ENCODE measurements around the gene KANSL1L. TPM values are rescaled to one million over a fixed set of nuclear protein-coding genes. Genes with fewer than 3 reads are reported as not detected.
"Not testable (repeated sequence)": the region's sequence is repeated elsewhere in the genome, so short reads cannot be mapped to it uniquely, and the experiment has no call there.

Gene KANSL1L
- total RNA-seq, 1 donor, result 38.0 TPM

GRCh38 chr2:210180477-210180876 is 9.3 kb upstream of the KANSL1L start:
- TF ChIP-seq CTCF (IDR thresholded peaks at IDR 0.05; ENCODE audit: extremely low read depth, low read depth, low read length), result no peak

GRCh38 chr2:210179351-210179990 is 8.3 kb upstream of the KANSL1L start:
- no peak overlapping the region for H3K4me3 ChIP-seq (ENCODE audit: insufficient read depth, low read length)
- no peaks in the 10 kb centered on the region for H3K4me1 ChIP-seq (ENCODE audit: insufficient read depth, low read length)
- H3K79me2 ChIP-seq (ENCODE audit: insufficient read depth, low read length), result no peaks in the 10 kb centered on the region
- H3K27ac ChIP-seq (ENCODE audit: low read depth, low read length), result no peak overlapping the region
- no peak for DNase-seq (ENCODE audit: insufficient read length, low spot score, missing footprints)
- H3K4me2 ChIP-seq (ENCODE audit: insufficient read depth, low read length), result no peak overlapping the region
- no peak for TF ChIP-seq CTCF (IDR thresholded peaks at IDR 0.05; ENCODE audit: extremely low read depth, low read depth, low read length)
- H2AFZ ChIP-seq (ENCODE audit: low read length), result no peak overlapping the region
- no peaks in the 10 kb centered on the region for H3K36me3 ChIP-seq (ENCODE audit: insufficient read depth, low read length)
- no peaks in the 10 kb centered on the region for H4K20me1 ChIP-seq (ENCODE audit: insufficient read depth, low read length)
- no peaks in the 10 kb centered on the region for H3K9me3 ChIP-seq (ENCODE audit: low read depth, low read length)
- H3K27me3 ChIP-seq (ENCODE audit: insufficient read depth, low read length), result peaks cover 3% of the 10 kb centered on the region

More at GRCh38 chr2:210180477-210180876, 9.3 kb upstream of the KANSL1L start:
- Histone ChIP-seq H3K9me3 (ENCODE audit: low read depth, low read length) (no peaks in the 10 kb centered on the region), H3K27me3 (ENCODE audit: insufficient read depth, low read length) (peaks cover 3% of the 10 kb centered on the region), H3K79me2 (ENCODE audit: insufficient read depth, low read length) (no peaks in the 10 kb centered on the region), H4K20me1 (ENCODE audit: insufficient read depth, low read length) (no peaks in the 10 kb centered on the region), H2AFZ (ENCODE audit: low read length) (no peak overlapping the region), H3K4me3 (ENCODE audit: insufficient read depth, low read length) (no peak overlapping the region), H3K27ac (ENCODE audit: low read depth, low read length) (no peak overlapping the region), H3K36me3 (ENCODE audit: insufficient read depth, low read length) (no peaks in the 10 kb centered on the region), H3K4me2 (ENCODE audit: insufficient read depth, low read length) (no peak overlapping the region), H3K4me1 (ENCODE audit: insufficient read depth, low read length) (no peaks in the 10 kb centered on the region)
- DNase-seq (ENCODE audit: insufficient read length, low spot score, missing footprints), result no peak

GRCh38 chr2:210177769-210178168 is 6.6 kb upstream of the KANSL1L start:
- Histone ChIP-seq H3K9me3 (ENCODE audit: low read depth, low read length) (no peaks in the 10 kb centered on the region), H3K4me1 (ENCODE audit: insufficient read depth, low read length) (no peaks in the 10 kb centered on the region), H3K27ac (ENCODE audit: low read depth, low read length) (no peak overlapping the region), H4K20me1 (ENCODE audit: insufficient read depth, low read length) (no peaks in the 10 kb centered on the region), H2AFZ (ENCODE audit: low read length) (no peak overlapping the region), H3K27me3 (ENCODE audit: insufficient read depth, low read length) (peaks cover 3% of the 10 kb centered on the region), H3K36me3 (ENCODE audit: insufficient read depth, low read length) (no peaks in the 10 kb centered on the region), H3K4me2 (ENCODE audit: insufficient read depth, low read length) (no peak overlapping the region), H3K4me3 (ENCODE audit: insufficient read depth, low read length) (no peak overlapping the region), H3K79me2 (ENCODE audit: insufficient read depth, low read length) (no peaks in the 10 kb centered on the region)
- DNase-seq (ENCODE audit: insufficient read length, low spot score, missing footprints), result no peak
- TF ChIP-seq CTCF (IDR thresholded peaks at IDR 0.05; ENCODE audit: extremely low read depth, low read depth, low read length), result no peak

GRCh38 chr2:210177115-210177514 is 5.9 kb upstream of the KANSL1L start:
- not testable (repeated sequence) for H3K27ac ChIP-seq (ENCODE audit: low read depth, low read length)

More at GRCh38 chr2:210177115-210177514, 5.9 kb upstream of the KANSL1L start:
- H3K27me3 ChIP-seq (ENCODE audit: insufficient read depth, low read length); H2AFZ ChIP-seq (ENCODE audit: low read length); H3K4me3 ChIP-seq (ENCODE audit: insufficient read depth, low read length); H4K20me1 ChIP-seq (ENCODE audit: insufficient read depth, low read length); H3K9me3 ChIP-seq (ENCODE audit: low read depth, low read length); H3K79me2 ChIP-seq (ENCODE audit: insufficient read depth, low read length); H3K4me2 ChIP-seq (ENCODE audit: insufficient read depth, low read length); H3K4me1 ChIP-seq (ENCODE audit: insufficient read depth, low read length); DNase-seq (ENCODE audit: insufficient read length, low spot score, missing footprints); H3K36me3 ChIP-seq (ENCODE audit: insufficient read depth, low read length): not testable (repeated sequence)

Measured in osteoblast (primary cell).